ENCODE data around the gene ATXN7L1.

ATXN7L1 gene

GRCh38 chr7:105638902-105639495, 237.4 kb downstream of the ATXN7L1 start:
- H3K27me3 Mint-ChIP-seq (ENCODE audit: low read depth, poor library complexity): peaks cover 22% of the 10 kb centered on the region
- peaks cover 29% of the 10 kb centered on the region for H3K36me3 Mint-ChIP-seq (ENCODE audit: low read depth)
- no peak overlapping the region for H3K27ac Mint-ChIP-seq
- H3K4me1 Mint-ChIP-seq: peaks cover 54% of the 10 kb centered on the region
- DNase-seq: peak; percentile 67
- TF ChIP-seq CTCF (IDR thresholded peaks at IDR 0.05): no peak
- H3K4me3 Mint-ChIP-seq: peak overlapping the region; percentile 72
- no peaks in the 10 kb centered on the region for H3K9me3 Mint-ChIP-seq

GRCh38 chr7:105638334-105638733, 238.1 kb downstream of the ATXN7L1 start:
- no peak overlapping the region for H3K27ac Mint-ChIP-seq
- H3K4me3 Mint-ChIP-seq: peak overlapping the region; percentile 72
- H3K4me1 Mint-ChIP-seq: peaks cover 54% of the 10 kb centered on the region
- no peak for TF ChIP-seq CTCF (IDR thresholded peaks at IDR 0.05)
- H3K9me3 Mint-ChIP-seq: no peaks in the 10 kb centered on the region
- DNase-seq: no peak
- H3K36me3 Mint-ChIP-seq (ENCODE audit: low read depth): peaks cover 29% of the 10 kb centered on the region
- H3K27me3 Mint-ChIP-seq (ENCODE audit: low read depth, poor library complexity): peaks cover 20% of the 10 kb centered on the region

GRCh38 chr7:105637755-105638154, 238.6 kb downstream of the ATXN7L1 start:
- no peak overlapping the region for H3K27ac Mint-ChIP-seq
- DNase-seq: no peak
- H3K36me3 Mint-ChIP-seq (ENCODE audit: low read depth): peaks cover 29% of the 10 kb centered on the region
- H3K4me1 Mint-ChIP-seq: peaks cover 48% of the 10 kb centered on the region
- H3K4me3 Mint-ChIP-seq: peak overlapping the region; percentile 29
- no peak for TF ChIP-seq CTCF (IDR thresholded peaks at IDR 0.05)
- no peaks in the 10 kb centered on the region for H3K9me3 Mint-ChIP-seq
- H3K27me3 Mint-ChIP-seq (ENCODE audit: low read depth, poor library complexity): peaks cover 15% of the 10 kb centered on the region

GRCh38 chr7:105636982-105637381, 239.4 kb downstream of the ATXN7L1 start:
- peaks cover 46% of the 10 kb centered on the region for H3K4me1 Mint-ChIP-seq
- H3K27ac Mint-ChIP-seq: no peak overlapping the region
- TF ChIP-seq CTCF (IDR thresholded peaks at IDR 0.05): no peak

GRCh38 chr7:105635197-105635596, 241.2 kb downstream of the ATXN7L1 start:
- Mint-ChIP-seq H3K4me1 (peaks cover 39% of the 10 kb centered on the region), H3K27ac (no peak overlapping the region), H3K4me3 (no peak overlapping the region), H3K27me3 (ENCODE audit: low read depth, poor library complexity) (peaks cover 15% of the 10 kb centered on the region), H3K9me3 (no peaks in the 10 kb centered on the region), H3K36me3 (ENCODE audit: low read depth) (peaks cover 47% of the 10 kb centered on the region)
- no peak for TF ChIP-seq CTCF (IDR thresholded peaks at IDR 0.05)
- DNase-seq: no peak

More at GRCh38 chr7:105636982-105637381, 239.4 kb downstream of the ATXN7L1 start:
- Mint-ChIP-seq H3K27me3 (ENCODE audit: low read depth, poor library complexity) (peaks cover 15% of the 10 kb centered on the region), H3K36me3 (ENCODE audit: low read depth) (peaks cover 34% of the 10 kb centered on the region), H3K9me3 (no peaks in the 10 kb centered on the region), H3K4me3 (no peak overlapping the region)
- no peak for DNase-seq

GRCh38 chr7:105625986-105626385, 250.4 kb downstream of the ATXN7L1 start:
- TF ChIP-seq CTCF (IDR thresholded peaks at IDR 0.05): no peak
- H3K27me3 Mint-ChIP-seq (ENCODE audit: low read depth, poor library complexity): no peaks in the 10 kb centered on the region
- H3K9me3 Mint-ChIP-seq: peaks cover 25% of the 10 kb centered on the region
- no peak overlapping the region for H3K27ac Mint-ChIP-seq
- H3K4me1 Mint-ChIP-seq: peaks cover 28% of the 10 kb centered on the region
- H3K36me3 Mint-ChIP-seq (ENCODE audit: low read depth): peaks cover 50% of the 10 kb centered on the region
- H3K4me3 Mint-ChIP-seq: no peak overlapping the region
- no peak for DNase-seq

Measured in nephron progenitor cell (in vitro differentiated cells).